Dedifferentiated amniotic fluid mesenchymal stem cell (primary cell): Measurements from ENCODE around the gene ZFR2.

ENCODE experiments used
- DNase-seq: peaks from one replicate; pipeline ENCODE4 v3.0.0-alpha.2; 2016; ENCODE audit errors: extremely low spot score

The ZFR2 gene

GRCh38 chr19:3873151-3873550 lies 4.3 kb upstream of the ZFR2 start:
- no peak for DNase-seq

GRCh38 chr19:3867971-3868769 lies 668 bp downstream of the ZFR2 start:
- no peak for DNase-seq

GRCh38 chr19:3866910-3867638 lies 1.8 kb downstream of the ZFR2 start:
- no peak for DNase-seq

- no peak for DNase-seq
These were observed 5.2 kb downstream of the ZFR2 start for GRCh38 chr19:3863648-3864047.

GRCh38 chr19:3862826-3863500 lies 5.9 kb downstream of the ZFR2 start:
- DNase-seq, result no peak

- DNase-seq, result no peak
These were observed 8.3 kb downstream of the ZFR2 start for GRCh38 chr19:3860499-3860898.

- no peak for DNase-seq
These were observed 11.3 kb downstream of the ZFR2 start for GRCh38 chr19:3857449-3858003.

- no peak for DNase-seq
These were observed 13.5 kb downstream of the ZFR2 start for GRCh38 chr19:3855320-3855719.

- peak; percentile 33 for DNase-seq
These were observed 16.1 kb downstream of the ZFR2 start for GRCh38 chr19:3852614-3853254.

- no peak for DNase-seq
These were observed 16.7 kb downstream of the ZFR2 start for GRCh38 chr19:3852177-3852511.

- no peak for DNase-seq
These were observed 17.3 kb downstream of the ZFR2 start for GRCh38 chr19:3851254-3852176.

GRCh38 chr19:3850320-3850972 lies 18.4 kb downstream of the ZFR2 start:
- DNase-seq, result no peak

GRCh38 chr19:3849787-3850186 lies 19.1 kb downstream of the ZFR2 start:
- DNase-seq, result no peak

GRCh38 chr19:3849092-3849491 lies 19.7 kb downstream of the ZFR2 start:
- DNase-seq, result no peak

- DNase-seq, result peak; percentile 78
These were observed 24.2 kb downstream of the ZFR2 start for GRCh38 chr19:3844596-3844995.

GRCh38 chr19:3842948-3843347 lies 25.9 kb downstream of the ZFR2 start:
- no peak for DNase-seq

- no peak for DNase-seq
These were observed 28.0 kb downstream of the ZFR2 start for GRCh38 chr19:3840804-3841203.

GRCh38 chr19:3839941-3840340 lies 28.9 kb downstream of the ZFR2 start:
- DNase-seq, result no peak

GRCh38 chr19:3838661-3839060 lies 30.2 kb downstream of the ZFR2 start:
- no peak for DNase-seq

- DNase-seq, result no peak
These were observed 30.9 kb downstream of the ZFR2 start for GRCh38 chr19:3837922-3838321.
